ENCODE measurements around the gene IDUA.

GRCh38 chr4:993111-994029 is 6.5 kb downstream of the IDUA start, which contains the start of gene SLC26A1:
- TF ChIP-seq CTCF (conservative IDR thresholded peaks at IDR 0.05; ENCODE audit: low read depth, low read length) (no peak), MAFK (IDR thresholded peaks at IDR 0.05; ENCODE audit: low read depth, low read length) (no peak), POLR2A (IDR thresholded peaks at IDR 0.05; ENCODE audit: low read depth, low read length) (no peak), FOS (IDR thresholded peaks at IDR 0.05; ENCODE audit: low read depth, low read length) (no peak), NFE2L2 (IDR thresholded peaks at IDR 0.05; ENCODE audit: low read depth, low read length) (peak; percentile 21; the same call in 1 of the 2 replicates)
- TF ChIP-seq, protein P1, sequence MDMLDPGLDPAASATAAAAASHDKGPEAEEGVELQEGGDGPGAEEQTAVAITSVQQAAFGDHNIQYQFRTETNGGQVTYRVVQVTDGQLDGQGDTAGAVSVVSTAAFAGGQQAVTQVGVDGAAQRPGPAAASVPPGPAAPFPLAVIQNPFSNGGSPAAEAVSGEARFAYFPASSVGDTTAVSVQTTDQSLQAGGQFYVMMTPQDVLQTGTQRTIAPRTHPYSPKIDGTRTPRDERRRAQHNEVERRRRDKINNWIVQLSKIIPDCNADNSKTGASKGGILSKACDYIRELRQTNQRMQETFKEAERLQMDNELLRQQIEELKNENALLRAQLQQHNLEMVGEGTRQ (IDR thresholded peaks at IDR 0.05; ENCODE audit: low read depth, low read length) = no peak
